Ascending aorta (tissue), 2 donors: ENCODE measurements around the gene PCYOX1L. TPM values are rescaled to one million over a fixed set of nuclear protein-coding genes. Genes with fewer than 3 reads are reported as not detected.

Experiments used
- DNase-seq, 2 donors: peaks; one replicate each; pipeline ENCODE4 v3.0.0-alpha.2; 2019; ENCODE audit warnings: low spot score in 2 of 2
- H3K27ac ChIP-seq, 2 donors: fragments of 200-600 bp; sonication (generic); one replicate each; pipeline ENCODE4 v1.5.1; 2016 to 2017; ENCODE audit warnings: mild to moderate bottlenecking in 1 of 2
- H3K27me3 ChIP-seq: fragments of 200-600 bp; sonication (generic); one replicate; pipeline ENCODE4 v1.5.1; 2017
- H3K36me3 ChIP-seq, 2 donors: fragments of 200-600 bp; sonication (generic); one replicate each; pipeline ENCODE4 v1.5.1; 2016
- H3K4me1 ChIP-seq, 2 donors: fragments of 200-600 bp; sonication (generic); one replicate each; pipeline ENCODE4 v1.5.1; 2016 to 2017; ENCODE audit warnings: mild to moderate bottlenecking in 1 of 2
- H3K4me3 ChIP-seq, 2 donors: fragments of 200-600 bp; sonication (generic); one replicate each; pipeline ENCODE4 v1.5.1; 2016 to 2017; ENCODE audit warnings: mild to moderate bottlenecking in 1 of 2
- H3K9me3 ChIP-seq, 2 donors: fragments of 200-600 bp; sonication (generic); one replicate each; pipeline ENCODE4 v1.5.1; 2016
- CTCF ChIP-seq, 3 experiments: fragments of 200-600 bp in 2 of 3; fragments of 450-650 bp in 1 of 3; sonication (generic) in 2 of 3; IDR thresholded peaks; one replicate each; pipeline ENCODE4 v1.5.1; 2016 to 2019; ENCODE audit warnings: antibody characterized with exemption in 3 of 3, mild to moderate bottlenecking in 1 of 3, moderate library complexity in 1 of 3
- intact Hi-C: fragments of 100-400 bp; cut with DNase I; formaldehyde crosslinking; loops from one replicate; pipeline ENCODE4 v1.15.1; 2023
- total RNA-seq: library from RNA; depleted of rRNA; stranded (reverse); fragments of >200 nt; gene quantifications from one replicate; pipeline ENCODE4 v1.1.0, GENCODE V29; 2016

Gene PCYOX1L
- total RNA-seq, 1 donor from 2014 or later = 1.5 TPM

DNA sequence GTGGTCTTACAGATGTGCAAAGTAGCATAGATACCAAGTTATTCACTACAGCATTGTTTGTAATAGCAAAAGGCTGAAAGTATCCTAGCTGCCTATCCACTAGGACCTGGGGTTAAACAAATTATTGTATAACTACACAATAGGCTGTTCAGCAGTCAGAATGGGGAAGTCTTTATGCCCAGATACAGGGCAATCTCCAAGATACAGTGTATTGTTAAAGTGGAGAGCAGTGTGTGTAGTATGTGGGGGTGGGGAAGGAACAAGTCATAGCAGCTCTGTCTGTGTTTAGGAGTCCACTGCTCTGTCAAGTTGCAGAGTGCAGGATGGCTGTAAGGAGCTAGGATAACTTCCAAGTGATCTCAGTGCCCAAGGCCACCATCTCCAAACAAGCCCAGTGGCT is 5.5 kb downstream of the PCYOX1L start:
- no peak overlapping the region for H3K27ac ChIP-seq
- TF ChIP-seq CTCF (IDR thresholded peaks at IDR 0.05) = no peak
- DNase-seq = no peak
- H3K36me3 ChIP-seq = no peaks in the 10 kb centered on the region
- no peaks in the 10 kb centered on the region for H3K9me3 ChIP-seq
- intact Hi-C loops = no loop called here
- H3K27me3 ChIP-seq = no peaks in the 10 kb centered on the region
- no peak overlapping the region for H3K4me3 ChIP-seq
- peaks cover 0 to 9% of the 10 kb centered on the region in 2 donors for H3K4me1 ChIP-seq

GRCh38 chr5:149363936-149364335 is 6.1 kb downstream of the PCYOX1L start:
- no peaks in the 10 kb centered on the region for H3K27me3 ChIP-seq
- H3K4me1 ChIP-seq = peaks cover 0 to 6% of the 10 kb centered on the region in 2 donors
- no peak for DNase-seq
- intact Hi-C loops = no loop called here
- H3K27ac ChIP-seq = no peak overlapping the region
- no peaks in the 10 kb centered on the region for H3K9me3 ChIP-seq
- H3K4me3 ChIP-seq = no peak overlapping the region
- TF ChIP-seq CTCF (IDR thresholded peaks at IDR 0.05) = no peak
- no peaks in the 10 kb centered on the region for H3K36me3 ChIP-seq

DNA sequence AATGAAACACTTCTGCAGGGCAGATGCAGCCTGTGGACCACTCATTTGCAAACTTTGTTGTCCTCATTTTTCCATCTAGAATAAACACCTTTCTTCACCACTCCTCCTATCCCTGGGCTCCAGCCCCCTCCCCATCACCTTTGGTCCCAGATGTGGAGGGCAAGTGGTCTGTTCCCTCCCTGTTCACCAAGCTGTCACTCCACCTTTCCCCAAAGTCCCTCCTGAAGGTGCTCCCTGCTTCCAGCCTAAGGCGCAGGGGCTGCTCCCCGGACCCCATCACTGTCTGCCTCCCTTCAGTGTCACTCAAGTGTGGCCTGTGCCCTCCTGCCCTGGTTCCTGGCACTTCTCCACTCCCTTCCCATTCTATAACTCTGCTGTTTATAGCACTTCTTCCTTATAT is 6.9 kb downstream of the PCYOX1L start:
- no peaks in the 10 kb centered on the region for H3K9me3 ChIP-seq
- H3K4me1 ChIP-seq = peaks cover 0 to 8% of the 10 kb centered on the region in 2 donors
- H3K27ac ChIP-seq = no peak overlapping the region
- TF ChIP-seq CTCF (IDR thresholded peaks at IDR 0.05) = no peak
- intact Hi-C loops = no loop called here
- no peak overlapping the region for H3K4me3 ChIP-seq
- no peak for DNase-seq
- no peaks in the 10 kb centered on the region for H3K27me3 ChIP-seq
- H3K36me3 ChIP-seq = no peaks in the 10 kb centered on the region

DNA sequence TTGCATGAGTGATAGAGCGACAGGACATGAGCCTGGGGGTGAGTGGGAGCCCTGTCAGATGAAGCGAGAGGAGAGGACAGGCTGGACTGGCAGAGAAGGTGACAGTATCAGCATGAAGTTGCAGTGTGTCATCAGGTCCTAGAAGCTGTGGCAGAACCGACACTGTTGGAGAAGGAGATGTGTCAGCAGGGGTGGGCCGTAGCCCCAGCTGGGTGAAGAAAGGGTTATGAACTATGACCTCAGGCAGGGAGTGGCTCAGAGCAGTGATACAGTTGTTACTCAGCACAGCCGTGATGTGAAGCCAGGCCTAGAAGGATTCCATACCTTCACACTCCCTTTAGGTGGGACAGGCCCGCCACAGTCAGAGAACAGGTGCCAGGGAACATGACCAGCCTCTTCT is 7.6 kb downstream of the PCYOX1L start:
- no peak for DNase-seq
- no peak overlapping the region for H3K4me3 ChIP-seq
- no peaks in the 10 kb centered on the region for H3K36me3 ChIP-seq
- peaks cover 0 to 8% of the 10 kb centered on the region in 2 donors for H3K4me1 ChIP-seq
- no peaks in the 10 kb centered on the region for H3K9me3 ChIP-seq
- no peak overlapping the region for H3K27ac ChIP-seq
- no peak for TF ChIP-seq CTCF (IDR thresholded peaks at IDR 0.05)
- H3K27me3 ChIP-seq = no peaks in the 10 kb centered on the region
- intact Hi-C loops = no loop called here

DNA sequence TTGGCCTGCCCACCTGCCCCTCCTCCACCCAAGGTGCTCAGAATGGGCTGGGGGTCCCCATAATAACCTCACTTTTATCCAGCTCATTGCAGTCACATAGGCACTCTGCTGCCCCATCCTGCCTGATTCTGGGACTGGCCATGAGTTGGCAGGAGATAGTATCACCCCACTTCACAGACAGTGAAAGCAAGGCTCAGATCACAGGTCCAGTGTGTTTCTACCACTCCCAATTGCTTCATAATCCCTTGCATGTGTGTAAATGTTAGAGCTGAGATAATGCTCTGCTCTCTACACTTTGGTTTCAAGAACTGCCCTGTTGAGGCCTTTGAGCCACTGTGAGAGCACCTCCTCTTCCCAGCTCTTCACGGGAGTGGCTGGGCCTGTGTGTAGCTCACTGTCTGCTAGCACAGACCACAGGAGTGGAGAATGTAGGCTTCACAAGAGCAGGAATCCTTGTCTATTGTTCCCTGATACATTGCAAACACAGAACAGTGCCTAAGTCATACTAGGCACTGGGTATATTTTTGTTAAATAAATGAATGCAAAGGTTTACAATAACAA is 8.4 kb downstream of the PCYOX1L start:
- no peaks in the 10 kb centered on the region for H3K9me3 ChIP-seq
- H3K4me3 ChIP-seq = no peak overlapping the region
- DNase-seq = no peak
- H3K36me3 ChIP-seq = no peaks in the 10 kb centered on the region
- no peak for TF ChIP-seq CTCF (IDR thresholded peaks at IDR 0.05)
- intact Hi-C loops = loop anchor here (2.0 kb wide), 2 partner anchors 69 to 197 kb away; no protein-coding TSS in a partner anchor
- H3K27me3 ChIP-seq = no peaks in the 10 kb centered on the region
- no peak overlapping the region for H3K27ac ChIP-seq
- H3K4me1 ChIP-seq = peaks cover 0 to 11% of the 10 kb centered on the region in 2 donors
